Testis (tissue), 2 donors: Measurements from ENCODE around the gene NMBR.

Experiments used
- CTCF ChIP-seq, 3 experiments: fragments of 450-650 bp in 2 of 3; fragments of 200-600 bp in 1 of 3; sonication (generic) in 1 of 3; IDR thresholded peaks; one replicate each; pipeline ENCODE4 v1.5.1; 2016 to 2019; ENCODE audit warnings: antibody characterized with exemption in 3 of 3, mild to moderate bottlenecking in 2 of 3, moderate library complexity in 1 of 3
- POLR2A ChIP-seq: fragments of 450-650 bp; IDR thresholded peaks from one replicate; pipeline ENCODE4 v1.6.1; 2017; ENCODE audit warnings: antibody characterized with exemption, mild to moderate bottlenecking, moderate library complexity

DNA sequence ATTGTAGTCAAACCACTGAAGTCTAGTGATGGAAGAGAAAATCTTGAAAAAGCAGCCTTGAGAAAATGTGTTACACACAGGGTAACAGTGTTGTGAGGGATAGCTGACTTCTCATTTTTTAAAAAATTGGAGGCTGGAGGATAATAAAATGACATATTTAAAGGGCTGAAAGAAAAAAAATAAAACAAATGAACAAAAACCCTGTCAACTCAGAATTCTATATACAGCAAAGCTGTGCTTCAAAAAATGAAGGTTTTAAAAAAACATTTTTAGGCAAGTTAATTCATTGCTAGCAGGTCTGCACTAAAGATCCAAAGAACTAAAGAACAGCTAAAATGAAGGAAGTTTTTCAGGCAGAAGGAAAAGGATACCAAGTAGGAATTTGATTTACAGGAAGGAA, 31.2 kb upstream of the NMBR start:
- TF ChIP-seq CTCF (IDR thresholded peaks at IDR 0.05) (no peak), POLR2A (no peak)
